T-cell (primary cell): ENCODE results near the gene MYH11. TPM values are rescaled to one million over a fixed set of nuclear protein-coding genes. Genes with fewer than 3 reads are reported as not detected.

Experiments used
- ATAC-seq, 4 experiments: fragments of 200-7000 bp in 3 of 4; fragments of 150-1000 bp in 1 of 4; cut with Tn5 transposase; replicated peaks in 1 of 4; 1 replicate in 3 of 4; 2 replicates in 1 of 4; pipeline ENCODE4 v1.10.0; 2021; ENCODE audit warnings: moderate library complexity in 3 of 4, mild to moderate bottlenecking in 2 of 4, moderate number of reproducible peaks in 1 of 4
- CTCF ChIA-PET, 2 donors: fragments of 300-600 bp; sonication (Branson Sonifier 250); formaldehyde crosslinking; loops; one replicate each; lab custom pipeline; 2022; ENCODE audit warnings: antibody characterized with exemption in 2 of 2; lab: Charles Lee
- POLR2A ChIA-PET, 2 donors: fragments of 300-600 bp; sonication (Branson Sonifier 250); formaldehyde crosslinking; loops; one replicate each; lab custom pipeline; 2022; ENCODE audit warnings: antibody characterized with exemption in 2 of 2; lab: Charles Lee
- DNase-seq, 35 experiments: peaks; one replicate each; pipeline versions ENCODE4 v3.0.0 to v3.0.0-alpha.2; 2013 to 2023
- H3K27ac ChIP-seq: one replicate; pipeline ENCODE4 v1.5.1; 2013; ENCODE audit warnings: low read length
- H3K27me3 ChIP-seq, 2 experiments: replicated peaks in 1 of 2; 1 replicate in 1 of 2; 2 replicates in 1 of 2; pipeline versions ENCODE4 v1.6.1 to v1.7.0; 2013; ENCODE audit warnings: low read length in 1 of 2, mixed read lengths in 1 of 2; ENCODE audit not compliant: control insufficient read depth in 2 of 2, insufficient read depth in 2 of 2; ENCODE audit errors: extremely low read depth in 1 of 2
- H3K36me3 ChIP-seq, 2 donors: 1 replicate in 1 of 2; 2 replicates in 1 of 2; pipeline versions ENCODE4 v1.6.1 to v1.7.0; 2013; ENCODE audit warnings: low read length in 1 of 2; ENCODE audit not compliant: control insufficient read depth in 2 of 2, insufficient read depth in 1 of 2; ENCODE audit errors: extremely low read depth in 1 of 2
- H3K4me1 ChIP-seq, 2 experiments: 1 replicate in 1 of 2; 2 replicates in 1 of 2; pipeline versions ENCODE4 v1.6.1 to v1.7.0; 2013; ENCODE audit warnings: low read length in 2 of 2, mixed read lengths in 1 of 2; ENCODE audit not compliant: insufficient read depth in 2 of 2, control insufficient read depth in 1 of 2; ENCODE audit errors: extremely low read depth in 1 of 2
- H3K4me3 ChIP-seq, 2 donors: 1 replicate in 1 of 2; 2 replicates in 1 of 2; pipeline versions ENCODE4 v1.5.1 to v1.7.0; 2013; ENCODE audit warnings: mild to moderate bottlenecking in 2 of 2, low read length in 1 of 2, moderate library complexity in 1 of 2; ENCODE audit not compliant: control insufficient read depth in 1 of 2; ENCODE audit errors: extremely low read depth in 1 of 2
- H3K9me3 ChIP-seq: 2 replicates; pipeline ENCODE4 v1.7.0; 2013
- H3K27ac Mint-ChIP-seq, 2 donors: one replicate each; pipeline ENCODE4 v1.8.0; 2020 to 2021; ENCODE audit warnings: mild to moderate bottlenecking in 2 of 2, mixed read lengths in 2 of 2
- H3K27me3 Mint-ChIP-seq, 2 donors: one replicate each; pipeline ENCODE4 v1.8.0; 2021 to 2022; ENCODE audit warnings: mixed read lengths in 2 of 2
- H3K36me3 Mint-ChIP-seq: one replicate; pipeline ENCODE4 v1.8.0; 2021; ENCODE audit warnings: mixed read lengths
- H3K4me1 Mint-ChIP-seq, 3 donors: one replicate each; pipeline ENCODE4 v1.8.0; 2020 to 2022; ENCODE audit warnings: mixed read lengths in 3 of 3, mild to moderate bottlenecking in 1 of 3
- H3K4me3 Mint-ChIP-seq, 3 donors: one replicate each; pipeline ENCODE4 v1.8.0; 2020 to 2022; ENCODE audit warnings: mild to moderate bottlenecking in 3 of 3, mixed read lengths in 3 of 3, moderate library complexity in 3 of 3
- H3K9me3 Mint-ChIP-seq, 3 donors: one replicate each; pipeline ENCODE4 v1.8.0; 2020 to 2022; ENCODE audit warnings: mixed read lengths in 3 of 3
- WGBS: methylation state at CpG from one replicate; pipeline ENCODE4 v1.1.5; 2013; ENCODE audit warnings: missing lambda C conversion rate; ENCODE audit not compliant: insufficient coverage; 5-methylcytosine and 5-hydroxymethylcytosine counted together
- total RNA-seq, 35 experiments: library from RNA in 6 of 35; stranded (reverse) in 6 of 35; fragments of 120-200 nt in 1 of 35; gene quantifications; one replicate each; pipeline versions ENCODE4 v1.2.1 to v1.2.4 and lab custom pipeline; 2013 to 2026

Gene MYH11
- total RNA-seq, 5 donors from 2014 or later (not counting 1 experiment from before 2014, with no cell fraction given), result 0.56 to 0.93 (median 0.66) TPM; not detected in 2

DNA sequence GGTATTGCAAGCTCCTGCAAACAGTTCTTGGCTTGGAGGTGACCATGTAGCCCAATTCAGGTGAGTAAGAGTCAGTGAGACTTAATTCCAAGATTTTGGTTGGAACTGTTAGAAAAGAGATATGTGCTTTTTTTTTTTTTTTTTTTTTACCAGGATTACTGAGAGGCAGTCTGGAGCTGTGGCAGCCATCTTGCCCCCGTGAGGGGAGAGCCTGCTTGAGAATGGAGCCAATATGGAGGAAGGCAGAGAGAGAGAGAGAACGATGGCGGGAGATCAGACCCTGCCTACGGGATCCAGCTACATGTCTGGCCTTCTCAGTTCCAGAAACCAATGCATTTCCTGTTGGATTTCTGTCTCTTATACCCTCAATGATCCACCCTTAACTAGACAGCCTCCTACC is 97.8 kb downstream of the MYH11 start:
- Histone ChIP-seq H3K36me3 (no peaks in the 10 kb centered on the region), H3K9me3 (no peaks in the 10 kb centered on the region), H3K4me1 (peaks cover 0 to 14% of the 10 kb centered on the region in 2 experiments), H3K27ac (no peak overlapping the region), H3K4me3 (no peak overlapping the region), H3K27me3 (peaks cover 0 to 28% of the 10 kb centered on the region in 2 experiments)
- Mint-ChIP-seq H3K36me3 (no peaks in the 10 kb centered on the region), H3K4me1 (peaks cover 2 to 11% (median 6%) of the 10 kb centered on the region in 3 donors), H3K27me3 (peaks cover 12 to 19% of the 10 kb centered on the region in 2 donors), H3K27ac (no peak overlapping the region), H3K9me3 (no peaks in the 10 kb centered on the region), H3K4me3 (no peak overlapping the region)
- CTCF ChIA-PET, result interaction anchor here (0.7 kb wide), 2 partner anchors 113 to 286 kb away, joined by 4 read pairs; no protein-coding TSS in a partner anchor
- no peak for DNase-seq
- POLR2A ChIA-PET, result interaction anchor here (0.6 kb wide), 2 partner anchors 129 to 239 kb away, joined by 3 to 9 read pairs; partner anchors contain the start of gene CEP20 (in 1 of the 2)
- WGBS, result no CpG with 5 or more reads among the region's 4 CpGs
- ATAC-seq, result no peak

DNA sequence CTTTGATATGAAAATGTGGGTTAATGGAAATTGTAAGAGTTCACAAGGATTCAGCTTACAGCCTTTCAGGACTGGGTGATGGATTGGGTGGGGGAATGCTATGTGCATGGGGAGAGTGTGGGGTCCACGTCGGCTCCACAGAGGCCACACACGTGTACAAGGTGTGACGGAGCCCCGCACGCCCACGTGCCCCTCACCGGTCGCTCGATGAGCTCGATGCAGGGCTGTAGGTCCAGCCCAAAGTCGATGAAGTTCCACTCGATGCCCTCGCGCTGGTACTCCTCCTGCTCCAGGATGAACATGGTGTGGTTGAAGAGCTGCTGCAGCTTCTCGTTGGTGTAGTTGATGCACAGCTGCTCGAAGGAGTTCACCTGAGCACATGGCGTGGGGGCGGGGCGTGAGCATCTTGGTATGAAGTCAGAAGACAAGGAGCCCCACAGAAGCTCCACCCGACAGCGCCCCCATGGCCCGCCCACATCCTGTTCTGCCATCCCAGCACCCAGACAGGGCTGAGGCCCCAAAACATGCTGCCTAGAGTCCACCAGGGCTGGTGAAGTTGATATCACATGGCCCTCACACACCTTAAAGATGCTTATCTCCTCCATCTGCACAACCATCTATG is 99.1 kb downstream of the MYH11 start:
- Histone ChIP-seq H3K4me3 (no peak overlapping the region), H3K9me3 (no peaks in the 10 kb centered on the region), H3K36me3 (no peaks in the 10 kb centered on the region), H3K4me1 (peaks cover 0 to 14% of the 10 kb centered on the region in 2 experiments), H3K27ac (no peak overlapping the region), H3K27me3 (peaks cover 0 to 24% of the 10 kb centered on the region in 2 experiments)
- ChIA-PET CTCF (interaction anchor here in 1 of 2 donors (0.6 to 0.7 kb wide), 2 partner anchors 19 to 284 kb away, joined by 3 to 4 read pairs; no protein-coding TSS in a partner anchor), POLR2A (no interaction called here)
- WGBS, result 80% methylated on average over 22 of the region's 23 CpGs
- ATAC-seq, result no peak
- DNase-seq, result peak in 16 of 35 experiments; percentile 2 to 28 (median 10)
- Mint-ChIP-seq H3K4me3 (no peak overlapping the region), H3K36me3 (no peaks in the 10 kb centered on the region), H3K27me3 (peaks cover 12 to 18% of the 10 kb centered on the region in 2 donors), H3K27ac (no peak overlapping the region), H3K9me3 (no peaks in the 10 kb centered on the region), H3K4me1 (peaks cover 2 to 11% (median 6%) of the 10 kb centered on the region in 3 donors)

DNA sequence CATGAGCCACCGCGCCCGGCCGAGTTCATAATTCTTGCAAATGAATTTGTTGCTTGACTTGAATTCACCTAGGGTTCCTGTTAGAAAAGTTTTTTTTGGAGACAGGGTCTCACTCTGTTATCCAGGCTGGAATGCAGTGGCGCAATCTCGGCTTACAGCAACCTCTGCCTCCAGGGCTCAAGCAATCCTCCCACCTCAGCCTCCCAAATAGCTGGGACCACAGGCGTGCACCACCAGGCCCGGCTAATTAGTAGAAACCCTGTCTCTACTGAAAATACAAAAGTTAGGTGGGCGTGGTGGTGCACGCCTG is 99.8 kb downstream of the MYH11 start:
- CTCF ChIA-PET, result interaction anchor here in 1 of 2 donors (0.7 to 0.9 kb wide), 2 partner anchors 20 to 23 kb away, joined by 9 read pairs; no protein-coding TSS in a partner anchor
- DNase-seq (no peak), ATAC-seq (no peak)
- peaks cover 8 to 12% of the 10 kb centered on the region in 2 donors for H3K27me3 Mint-ChIP-seq
- H3K9me3 ChIP-seq, result no peaks in the 10 kb centered on the region
- H3K27me3 ChIP-seq, result peaks cover 0 to 19% of the 10 kb centered on the region in 2 experiments
- H3K27ac ChIP-seq, result no peak overlapping the region
- H3K4me1 ChIP-seq, result peaks cover 0 to 14% of the 10 kb centered on the region in 2 experiments
- H3K9me3 Mint-ChIP-seq, result no peaks in the 10 kb centered on the region
- H3K4me3 ChIP-seq, result no peak overlapping the region
- WGBS, result 92% methylated on average over 5 of the region's 10 CpGs
- no peaks in the 10 kb centered on the region for H3K36me3 Mint-ChIP-seq
- peaks cover 2 to 11% (median 6%) of the 10 kb centered on the region in 3 donors for H3K4me1 Mint-ChIP-seq
- POLR2A ChIA-PET, result no interaction called here
- no peak overlapping the region for H3K4me3 Mint-ChIP-seq
- H3K36me3 ChIP-seq, result no peaks in the 10 kb centered on the region
- H3K27ac Mint-ChIP-seq, result no peak overlapping the region

DNA sequence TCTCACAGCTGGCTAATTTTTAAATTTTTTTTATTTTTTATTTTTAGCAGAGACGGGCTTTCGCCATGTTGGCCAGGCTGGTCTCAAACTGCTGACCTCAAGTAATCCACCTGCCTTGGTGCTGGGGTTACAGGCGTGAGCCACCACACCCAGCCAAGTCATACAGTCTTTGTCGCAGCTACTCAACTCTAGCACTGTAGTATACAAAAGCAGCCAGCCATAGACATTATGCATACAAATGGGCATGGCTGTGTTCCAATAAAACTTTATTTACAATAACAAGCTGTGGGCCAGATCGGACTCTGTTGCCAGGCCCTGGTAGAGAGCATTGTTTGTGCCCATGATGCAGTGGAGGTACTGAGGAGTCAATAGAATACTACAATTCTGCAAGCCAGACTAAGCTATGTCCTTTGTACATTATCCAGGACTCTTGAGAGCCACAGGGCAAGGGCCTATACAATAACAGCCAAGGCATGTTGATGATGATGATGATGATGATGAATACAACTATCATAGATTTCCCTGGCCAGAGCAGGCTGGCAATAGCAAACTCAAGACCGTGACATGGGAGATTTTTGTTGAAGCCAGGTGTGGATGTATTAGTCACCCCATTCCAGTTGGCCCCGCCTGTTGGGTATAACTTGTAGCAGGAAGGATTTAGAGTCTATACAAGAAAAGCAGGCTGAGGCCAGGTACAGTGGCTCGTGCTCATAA is 101.8 kb downstream of the MYH11 start:
- no peaks in the 10 kb centered on the region for H3K36me3 ChIP-seq
- H3K36me3 Mint-ChIP-seq, result no peaks in the 10 kb centered on the region
- H3K4me1 ChIP-seq, result peaks cover 0 to 14% of the 10 kb centered on the region in 2 experiments
- peaks cover 0 to 17% of the 10 kb centered on the region in 2 experiments for H3K27me3 ChIP-seq
- ChIA-PET POLR2A (no interaction called here), CTCF (no interaction called here)
- peaks cover 2 to 11% (median 2%) of the 10 kb centered on the region in 3 donors for H3K4me1 Mint-ChIP-seq
- H3K9me3 ChIP-seq, result no peaks in the 10 kb centered on the region
- no peak overlapping the region for H3K27ac ChIP-seq
- no peak overlapping the region for H3K4me3 Mint-ChIP-seq
- H3K27me3 Mint-ChIP-seq, result peaks cover under 1 to 3% of the 10 kb centered on the region in 2 donors
- ATAC-seq (no peak), DNase-seq (no peak)
- no peak overlapping the region for H3K4me3 ChIP-seq
- H3K9me3 Mint-ChIP-seq, result no peaks in the 10 kb centered on the region
- WGBS, result 94% methylated on average over 4 of the region's 8 CpGs
- no peak overlapping the region for H3K27ac Mint-ChIP-seq

DNA sequence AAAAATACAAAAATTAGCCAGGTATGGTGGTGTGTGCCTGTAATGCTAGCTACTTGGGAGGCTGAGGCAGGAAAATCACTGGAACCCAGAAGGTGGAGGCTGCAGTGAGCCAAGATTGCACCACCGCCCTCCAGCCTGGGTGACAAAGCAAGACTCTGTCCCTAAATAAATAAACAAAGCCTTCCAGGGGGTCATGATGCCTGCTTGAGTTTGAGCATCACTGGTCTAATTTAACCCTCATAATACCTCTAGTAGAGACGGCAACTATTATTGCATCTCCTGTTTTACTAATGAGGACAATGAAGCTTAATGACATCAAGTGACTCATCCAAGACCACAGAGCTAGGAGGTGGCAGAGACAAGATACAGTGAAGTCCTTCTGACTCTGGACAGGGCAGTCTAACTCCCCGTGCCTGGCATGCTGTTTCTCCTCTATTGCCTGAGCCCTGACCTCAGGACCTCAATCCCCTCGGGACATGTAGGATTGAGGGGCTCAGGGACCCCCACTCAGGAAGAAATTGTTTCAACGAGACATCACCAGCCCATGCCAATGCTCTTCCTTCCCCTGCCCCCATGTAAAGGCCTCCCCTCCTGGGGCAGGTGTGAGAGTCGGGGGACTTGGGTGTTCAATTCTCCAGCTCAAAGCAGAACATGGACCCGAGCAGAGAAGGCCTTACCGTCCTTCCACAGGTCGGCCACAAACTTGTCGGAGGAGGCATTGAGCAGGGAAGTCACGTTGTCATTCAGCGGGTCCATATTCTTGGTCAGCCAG is 103.9 kb downstream of the MYH11 start:
- peaks cover 0 to 9% of the 10 kb centered on the region in 2 experiments for H3K27me3 ChIP-seq
- WGBS, result 86% methylated on average over 11 of the region's 12 CpGs
- peaks cover 0 to 9% of the 10 kb centered on the region in 2 experiments for H3K4me1 ChIP-seq
- Mint-ChIP-seq H3K4me1 (peaks cover 0 to 9% (median 0%) of the 10 kb centered on the region in 3 donors), H3K36me3 (peaks cover 15% of the 10 kb centered on the region), H3K27me3 (no peaks in the 10 kb centered on the region), H3K9me3 (no peaks in the 10 kb centered on the region), H3K4me3 (no peak overlapping the region), H3K27ac (no peak overlapping the region)
- peaks cover 0 to 4% of the 10 kb centered on the region in 2 donors for H3K36me3 ChIP-seq
- DNase-seq (no peak), ATAC-seq (no peak)
- H3K27ac ChIP-seq, result no peak overlapping the region
- ChIA-PET POLR2A (no interaction called here), CTCF (no interaction called here)
- no peaks in the 10 kb centered on the region for H3K9me3 ChIP-seq
- H3K4me3 ChIP-seq, result no peak overlapping the region

DNA sequence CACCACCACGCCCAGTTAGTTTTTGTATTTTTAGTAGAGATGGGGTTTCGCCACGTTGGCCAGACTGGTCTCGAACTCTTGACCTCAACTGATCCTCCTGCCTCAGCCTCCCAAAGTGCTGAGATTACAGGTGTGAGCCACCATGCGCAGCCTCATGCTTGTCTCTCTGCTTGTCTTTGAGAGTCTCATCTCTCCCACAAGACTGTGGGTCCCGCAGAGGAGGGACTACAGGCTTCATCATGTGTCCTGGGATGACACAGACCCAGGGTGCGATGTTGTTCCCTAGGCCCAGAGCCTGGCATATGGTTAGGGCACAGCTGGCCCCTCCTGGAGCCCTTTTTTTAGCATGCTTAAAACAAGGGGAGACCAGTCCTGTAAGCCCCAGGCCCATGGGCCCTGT is 104.9 kb downstream of the MYH11 start:
- ATAC-seq (no peak), DNase-seq (no peak)
- Histone ChIP-seq H3K4me3 (no peak overlapping the region), H3K27me3 (peaks cover 0 to under 1% of the 10 kb centered on the region in 2 experiments), H3K4me1 (peaks cover 0 to 2% of the 10 kb centered on the region in 2 experiments), H3K36me3 (peaks cover 0 to 4% of the 10 kb centered on the region in 2 donors), H3K27ac (no peak overlapping the region), H3K9me3 (no peaks in the 10 kb centered on the region)
- H3K27me3 Mint-ChIP-seq, result no peaks in the 10 kb centered on the region
- 89% methylated on average over 3 of the region's 7 CpGs for WGBS
- H3K4me3 Mint-ChIP-seq, result no peak overlapping the region
- ChIA-PET CTCF (no interaction called here), POLR2A (no interaction called here)
- H3K27ac Mint-ChIP-seq, result no peak overlapping the region
- H3K4me1 Mint-ChIP-seq, result peaks cover 0 to 3% (median 0%) of the 10 kb centered on the region in 3 donors
- H3K36me3 Mint-ChIP-seq, result peaks cover 21% of the 10 kb centered on the region
- no peaks in the 10 kb centered on the region for H3K9me3 Mint-ChIP-seq
